Eye (tissue), 1 donor: Measurements from ENCODE around the gene CD200.

Experiments
- DNase-seq: peaks from one replicate; pipeline ENCODE4 v3.0.0-alpha.2; 2015

CD200 gene

GRCh38 chr3:112333002-112333380 is at the start of gene CD200:
CD200 (plus strand) TSS chr3:112333156; CDS start chr3:112333213, 57 bp downstream.
- no peak for DNase-seq

- DNase-seq, result no peak
These were observed 43.9 kb upstream of the CD200 start for GRCh38 chr3:112289011-112289410.

- peak; percentile 90 for DNase-seq
These were observed 39.3 kb upstream of the CD200 start, which contains the start of gene SLC9C1 for GRCh38 chr3:112293368-112294321. SLC9C1 (minus strand) TSS chr3:112294216; CDS start chr3:112286791, 7,425 bp downstream.

- no peak for DNase-seq
These were observed 35.2 kb upstream of the CD200 start for GRCh38 chr3:112297714-112298113.

GRCh38 chr3:112298781-112299180 is 34.2 kb upstream of the CD200 start:
- DNase-seq, result no peak

GRCh38 chr3:112302150-112302830 is 30.7 kb upstream of the CD200 start:
- DNase-seq, result peak; percentile 43

GRCh38 chr3:112302881-112303763 is 29.8 kb upstream of the CD200 start:
- DNase-seq, result peak; percentile 82

GRCh38 chr3:112303764-112304325 is 29.1 kb upstream of the CD200 start:
- DNase-seq, result peak; percentile 87

- peak; percentile 65 for DNase-seq
These were observed 28.3 kb upstream of the CD200 start for GRCh38 chr3:112304611-112305010.

GRCh38 chr3:112306825-112307224 is 26.1 kb upstream of the CD200 start:
- DNase-seq, result no peak

GRCh38 chr3:112307557-112307956 is 25.4 kb upstream of the CD200 start:
- no peak for DNase-seq

GRCh38 chr3:112308151-112308911 is 24.6 kb upstream of the CD200 start:
- peak; percentile 71 for DNase-seq

- no peak for DNase-seq
These were observed 18.3 kb upstream of the CD200 start for GRCh38 chr3:112314649-112315048.

GRCh38 chr3:112315791-112316190 is 17.2 kb upstream of the CD200 start:
- DNase-seq, result no peak

GRCh38 chr3:112319516-112320276 is 13.3 kb upstream of the CD200 start:
- no peak for DNase-seq

GRCh38 chr3:112320691-112321090 is 12.3 kb upstream of the CD200 start:
- no peak for DNase-seq

- DNase-seq, result peak; percentile 54
These were observed 10.9 kb upstream of the CD200 start for GRCh38 chr3:112321867-112322652.

- DNase-seq, result peak; percentile 80
These were observed 5.5 kb upstream of the CD200 start for GRCh38 chr3:112327371-112327951.

- DNase-seq, result no peak
These were observed 1.1 kb upstream of the CD200 start for GRCh38 chr3:112331851-112332250.
